Measurements from ENCODE around the gene STXBP2. TPM values are rescaled to one million over a fixed set of nuclear protein-coding genes. Genes with fewer than 3 reads are reported as not detected.

The STXBP2 gene
- total RNA-seq, 4 donors from 2014 or later: 48.8 to 89.2 (median 70.2) TPM

DNA sequence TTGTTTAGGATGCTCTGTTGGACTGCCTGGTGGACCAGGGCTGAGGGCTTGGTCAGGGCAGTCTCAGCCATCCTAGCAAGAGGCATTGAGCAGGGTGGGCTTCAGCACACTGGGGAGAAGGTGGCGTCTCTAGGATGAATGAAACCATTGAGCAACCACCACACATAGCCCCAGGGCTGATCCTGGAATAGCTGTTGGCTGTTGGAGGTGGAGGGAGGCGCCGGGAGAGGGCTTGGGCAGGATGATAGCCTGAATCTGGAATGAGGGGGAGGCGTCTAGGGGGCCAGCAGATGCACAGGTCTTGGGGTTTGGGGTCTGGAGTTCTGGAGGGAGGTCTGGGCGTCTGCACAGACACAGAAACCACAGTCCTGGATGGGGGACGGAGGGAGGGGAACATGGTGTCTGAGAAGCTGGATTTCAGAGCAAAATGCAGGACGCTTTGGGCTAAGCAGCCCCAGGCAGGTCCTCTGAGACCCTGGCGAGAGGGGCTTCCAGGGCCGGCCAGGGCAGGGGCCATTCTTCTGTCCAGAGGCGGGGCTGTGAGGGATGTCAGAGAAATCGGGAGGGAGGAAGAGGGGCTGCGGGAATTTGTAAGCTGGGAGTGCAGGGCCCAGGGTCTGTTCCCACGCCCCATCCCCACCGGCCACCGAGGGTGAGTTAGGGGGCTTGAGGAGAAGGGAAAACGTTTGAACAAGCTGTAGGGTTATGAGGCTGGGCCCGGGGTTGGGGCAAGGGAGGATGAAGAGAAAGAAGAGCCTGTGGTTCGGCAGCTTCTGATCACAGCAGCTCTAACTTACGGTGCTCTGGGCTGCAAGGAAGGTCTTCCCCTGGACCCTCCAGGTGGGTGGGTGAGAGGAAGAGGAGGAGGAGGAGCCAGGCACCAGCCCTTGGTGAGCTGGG is 48.9 kb downstream of the STXBP2 start:
- Histone ChIP-seq H3K27me3 (no peaks in the 10 kb centered on the region), H3K4me1 (peaks cover 6 to 9% of the 10 kb centered on the region in 2 donors), H3K9me3 (no peaks in the 10 kb centered on the region), H3K4me3 (replicated peaks in 1 of 3) (no peak overlapping the region), H3K36me3 (peaks cover 0 to 10% of the 10 kb centered on the region in 2 donors), H3K27ac (no peak overlapping the region)
- TF ChIP-seq, protein P1, sequence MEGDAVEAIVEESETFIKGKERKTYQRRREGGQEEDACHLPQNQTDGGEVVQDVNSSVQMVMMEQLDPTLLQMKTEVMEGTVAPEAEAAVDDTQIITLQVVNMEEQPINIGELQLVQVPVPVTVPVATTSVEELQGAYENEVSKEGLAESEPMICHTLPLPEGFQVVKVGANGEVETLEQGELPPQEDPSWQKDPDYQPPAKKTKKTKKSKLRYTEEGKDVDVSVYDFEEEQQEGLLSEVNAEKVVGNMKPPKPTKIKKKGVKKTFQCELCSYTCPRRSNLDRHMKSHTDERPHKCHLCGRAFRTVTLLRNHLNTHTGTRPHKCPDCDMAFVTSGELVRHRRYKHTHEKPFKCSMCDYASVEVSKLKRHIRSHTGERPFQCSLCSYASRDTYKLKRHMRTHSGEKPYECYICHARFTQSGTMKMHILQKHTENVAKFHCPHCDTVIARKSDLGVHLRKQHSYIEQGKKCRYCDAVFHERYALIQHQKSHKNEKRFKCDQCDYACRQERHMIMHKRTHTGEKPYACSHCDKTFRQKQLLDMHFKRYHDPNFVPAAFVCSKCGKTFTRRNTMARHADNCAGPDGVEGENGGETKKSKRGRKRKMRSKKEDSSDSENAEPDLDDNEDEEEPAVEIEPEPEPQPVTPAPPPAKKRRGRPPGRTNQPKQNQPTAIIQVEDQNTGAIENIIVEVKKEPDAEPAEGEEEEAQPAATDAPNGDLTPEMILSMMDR (IDR thresholded peaks at IDR 0.05): no peak
- no peak for TF ChIP-seq POLR2A (IDR thresholded peaks at IDR 0.05)
- intact Hi-C loops (cut with DNase I): loop anchor here (10.0 kb wide), 1 partner anchor 109 kb away; no protein-coding TSS in a partner anchor
- no peak for DNase-seq
- WGBS, 2 donors: 46 to 49% methylated on average over 18 to 19 of the region's 19 CpGs

DNA sequence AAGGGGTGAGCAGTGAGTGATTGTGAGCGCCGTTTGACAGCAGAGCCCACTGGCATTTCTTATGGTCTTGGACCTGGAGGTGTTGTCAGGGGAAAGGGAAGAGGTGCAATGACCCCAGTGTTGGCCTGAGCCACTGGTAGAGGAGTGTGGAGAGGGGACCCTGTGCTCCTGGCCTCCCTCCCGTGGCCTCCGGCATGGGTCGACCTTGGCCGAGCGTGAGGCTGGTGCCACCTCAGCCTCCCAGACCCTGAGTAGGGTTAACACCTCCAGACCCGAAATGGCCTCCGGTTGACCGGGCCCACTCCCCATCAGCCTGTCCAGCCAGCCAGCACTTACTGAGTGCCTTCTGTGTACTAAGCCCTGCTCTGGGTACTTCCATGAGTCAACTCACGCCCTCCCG is 50.3 kb downstream of the STXBP2 start:
- Histone ChIP-seq H3K36me3 (peaks cover 0 to 10% of the 10 kb centered on the region in 2 donors), H3K9me3 (no peaks in the 10 kb centered on the region), H3K27ac (no peak overlapping the region), H3K27me3 (no peaks in the 10 kb centered on the region), H3K4me1 (peaks cover 0 to 1% of the 10 kb centered on the region in 2 donors), H3K4me3 (replicated peaks in 1 of 3) (no peak overlapping the region)
- intact Hi-C loops (cut with DNase I): loop anchor here (10.0 kb wide), 1 partner anchor 108 kb away; no protein-coding TSS in a partner anchor
- no peak for DNase-seq
- 86% methylated on average over 12 of the region's 12 CpGs for WGBS, 2 donors
- TF ChIP-seq, protein P1 (IDR thresholded peaks at IDR 0.05): no peak
- TF ChIP-seq POLR2A (IDR thresholded peaks at IDR 0.05): no peak

DNA sequence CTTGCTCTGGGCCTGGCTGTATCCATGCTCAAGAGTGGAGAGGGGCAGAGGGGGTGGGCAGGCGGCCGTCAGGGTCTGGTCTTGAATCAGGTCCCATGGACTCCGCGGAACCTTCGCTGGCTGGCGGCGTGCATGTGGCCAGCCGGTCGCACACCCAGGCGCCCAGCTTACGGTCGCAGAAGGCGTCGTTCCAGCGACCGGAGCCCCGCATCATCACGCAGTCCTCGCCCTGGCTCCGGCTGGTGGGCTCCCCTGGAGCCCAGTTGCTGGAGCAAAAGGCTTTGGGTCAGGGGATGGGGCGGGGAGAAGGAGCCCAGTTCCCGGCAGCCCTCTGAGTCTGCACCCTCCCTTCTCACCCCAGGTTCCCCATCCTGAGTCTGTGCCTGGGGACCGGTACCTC is 52.3 kb downstream of the STXBP2 start:
- Histone ChIP-seq H3K4me3 (replicated peaks in 1 of 3) (no peak overlapping the region), H3K27me3 (no peaks in the 10 kb centered on the region), H3K27ac (no peak overlapping the region), H3K36me3 (no peaks in the 10 kb centered on the region), H3K9me3 (no peaks in the 10 kb centered on the region), H3K4me1 (no peaks in the 10 kb centered on the region)
- 18 to 51% methylated on average over 11 to 20 of the region's 23 CpGs for WGBS, 2 donors
- intact Hi-C loops (cut with DNase I): loop anchor here (10.0 kb wide), 1 partner anchor 106 kb away; no protein-coding TSS in a partner anchor
- DNase-seq: no peak
- no peak for TF ChIP-seq POLR2A (IDR thresholded peaks at IDR 0.05)
- TF ChIP-seq, protein P1 (IDR thresholded peaks at IDR 0.05): no peak

DNA sequence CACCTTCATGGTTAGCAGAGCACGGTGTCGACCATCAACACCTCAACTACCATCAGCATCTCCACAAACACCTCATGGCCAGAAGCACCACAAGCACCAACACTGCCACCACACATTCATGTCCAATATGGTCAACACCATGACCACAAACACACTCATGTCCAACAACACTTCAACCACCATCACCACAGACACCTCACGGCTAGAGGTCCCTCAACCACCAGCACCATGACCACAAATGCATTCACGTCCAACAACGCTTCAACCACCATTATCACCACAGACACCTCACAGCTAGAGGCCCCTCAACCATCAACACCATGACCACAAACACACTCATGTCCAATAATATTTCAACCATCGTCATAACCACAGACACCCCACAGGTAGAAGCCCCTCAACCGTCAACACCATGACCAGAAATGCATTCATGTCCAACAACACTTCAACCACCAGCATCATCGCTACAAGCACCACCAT is 53.9 kb downstream of the STXBP2 start:
- TF ChIP-seq, protein P1 (IDR thresholded peaks at IDR 0.05): no peak
- no peak for TF ChIP-seq POLR2A (IDR thresholded peaks at IDR 0.05)
- DNase-seq: no peak
- Histone ChIP-seq H3K9me3 (no peaks in the 10 kb centered on the region), H3K4me3 (replicated peaks in 1 of 3) (no peak overlapping the region), H3K36me3 (no peaks in the 10 kb centered on the region), H3K27ac (no peak overlapping the region), H3K27me3 (no peaks in the 10 kb centered on the region), H3K4me1 (no peaks in the 10 kb centered on the region)
- intact Hi-C loops (cut with DNase I): no loop called here
- WGBS, 2 donors: 73 to 94% methylated on average over 8 of the region's 8 CpGs

DNA sequence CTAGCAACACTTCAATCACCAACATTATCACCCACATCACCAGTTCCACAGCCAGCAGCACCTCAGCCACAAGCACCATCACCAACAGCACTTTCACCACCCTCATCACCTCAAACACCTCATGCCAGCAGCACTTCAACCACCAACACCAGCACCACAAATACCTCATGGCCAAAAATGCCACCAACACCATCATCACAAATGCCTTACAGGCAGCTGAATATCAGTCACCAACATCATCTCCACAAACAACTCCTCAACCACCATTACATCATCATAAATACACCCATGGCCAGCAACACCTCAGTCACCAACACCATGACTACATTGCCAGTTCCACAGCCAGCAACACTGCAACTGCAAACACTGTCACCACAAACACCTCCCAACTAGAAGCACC is 54.6 kb downstream of the STXBP2 start:
- no peaks in the 10 kb centered on the region for H3K9me3 ChIP-seq
- H3K27me3 ChIP-seq: no peaks in the 10 kb centered on the region
- H3K4me1 ChIP-seq: no peaks in the 10 kb centered on the region
- intact Hi-C loops (cut with DNase I): no loop called here
- no peak for DNase-seq
- H3K36me3 ChIP-seq: no peaks in the 10 kb centered on the region
- H3K4me3 ChIP-seq (replicated peaks in 1 of 3): no peak overlapping the region
- TF ChIP-seq, protein P1 (IDR thresholded peaks at IDR 0.05): no peak
- no peak for TF ChIP-seq POLR2A (IDR thresholded peaks at IDR 0.05)
- no peak overlapping the region for H3K27ac ChIP-seq

All from thyroid gland (tissue), 4 donors.